Measurements from ENCODE around the gene VRTN.

GRCh38 chr14:74401504-74402241 is 53.4 kb downstream of the VRTN start:
- no peak for TF ChIP-seq CTCF (IDR thresholded peaks at IDR 0.05)
- TF ChIP-seq POLR2A (IDR thresholded peaks at IDR 0.05): no peak
